Measurements from ENCODE around the gene GLB1L3. TPM values are rescaled to one million over a fixed set of nuclear protein-coding genes. Genes with fewer than 3 reads are reported as not detected.

The GLB1L3 gene
- total and polyA plus RNA-seq, 2 of the 4 experiments (the other 2 are of a cell fraction): not detected

DNA sequence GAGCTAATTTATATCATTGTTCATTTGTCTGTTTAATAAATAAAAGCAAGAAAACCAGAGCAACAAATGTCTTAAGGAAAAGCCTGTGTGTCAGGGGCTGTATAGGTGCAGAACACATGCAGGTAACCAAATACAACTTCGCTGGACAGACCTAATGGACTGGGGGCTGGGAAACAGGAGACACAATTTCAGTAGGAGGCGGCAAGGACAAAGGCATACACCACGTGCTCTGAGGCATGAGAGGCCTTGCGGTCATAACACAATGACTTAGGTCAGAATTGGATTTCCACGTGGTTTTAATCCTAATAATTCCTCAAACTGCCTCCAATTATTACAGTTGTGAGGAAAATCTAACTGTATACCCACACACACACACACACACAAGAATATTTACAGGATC lies 8.7 kb upstream of the GLB1L3 start:
- no peak overlapping the region for H3K23ac ChIP-seq (ENCODE audit: low read depth, low read length)
- no TSS peak for BruUV-seq (replicated peaks)
- DNase-seq: no peak
- H3K9me3 ChIP-seq (ENCODE audit: control insufficient read depth, insufficient read depth, low read length): no peaks in the 10 kb centered on the region
- no peak overlapping the region for H2BK20ac ChIP-seq (ENCODE audit: low read depth, low read length)
- no peaks in the 10 kb centered on the region for H3K9me1 ChIP-seq (ENCODE audit: insufficient read depth, low read length)
- CTCF ChIA-PET: no interaction called here
- H4K8ac ChIP-seq (ENCODE audit: low read depth in 2 of 2, low read length in 2 of 2): no peak overlapping the region
- no peak overlapping the region for H4K91ac ChIP-seq (ENCODE audit: insufficient read depth, low read depth, low read length)
- H4K20me1 ChIP-seq (ENCODE audit: insufficient read depth, low read length): no peaks in the 10 kb centered on the region; the same call in 1 of the 2 replicates
- H3K27me3 ChIP-seq (ENCODE audit: control insufficient read depth, insufficient read depth, low read length): peaks cover 15% of the 10 kb centered on the region; the same call in 1 of the 2 replicates
- H3K18ac ChIP-seq (ENCODE audit: low read depth, low read length): no peak overlapping the region
- ATAC-seq (ENCODE audit: low read depth): no peak
- no peak overlapping the region for H3K14ac ChIP-seq (replicated peaks; ENCODE audit: low read depth, low read length)
- no peaks in the 10 kb centered on the region for H3K79me1 ChIP-seq (ENCODE audit: low read depth in 1 of 2, low read length in 2 of 2)
- H2AK5ac ChIP-seq (ENCODE audit: low read depth, low read length): no peak overlapping the region
- H4K5ac ChIP-seq (ENCODE audit: low read depth, low read length): no peak overlapping the region
- H3K9ac ChIP-seq (ENCODE audit: low read depth, low read length): no peak overlapping the region
- no peak overlapping the region for H2BK120ac ChIP-seq (ENCODE audit: low read depth, low read length)
- H2BK5ac ChIP-seq (ENCODE audit: low read depth, low read length, poor library complexity, severe bottlenecking): no peak overlapping the region
- in situ Hi-C loops (cut with MboI; ENCODE audit: low sequenced_read_pairs) (no loop called here), intact Hi-C loops (cut with micrococcal nuclease) (no loop called here), dilution Hi-C loops (cut with HindIII; ENCODE audit: low sequenced_read_pairs, unreplicated experiment) (no loop called here)
- no peak overlapping the region for H2AK9ac ChIP-seq (replicated peaks; ENCODE audit: low read depth, low read length, poor library complexity)
- H2BK15ac ChIP-seq (ENCODE audit: low read depth, low read length): no peak overlapping the region
- no CpG with 5 or more reads among the region's 5 CpGs for WGBS, 2 experiments (ENCODE audit: extremely low coverage in 2 of 2, insufficient read length in 1 of 2)
- TF ChIP-seq MXI1 (IDR thresholded peaks at IDR 0.05; ENCODE audit: borderline replicate concordance, low read depth, low read length) (no peak), MAFK (IDR thresholded peaks at IDR 0.05; ENCODE audit: low read depth, low read length) (no peak), RAD21 (IDR thresholded peaks at IDR 0.05; ENCODE audit: low read length) (no peak), FOS (IDR thresholded peaks at IDR 0.05; ENCODE audit: low read depth, low read length) (no peak), BHLHE40 (IDR thresholded peaks at IDR 0.05; ENCODE audit: low read depth, low read length) (no peak), RCOR1 (IDR thresholded peaks at IDR 0.05; ENCODE audit: insufficient replicate concordance, low read length) (no peak), SMC3 (IDR thresholded peaks at IDR 0.05; ENCODE audit: low read depth, low read length) (no peak), CEBPB (IDR thresholded peaks at IDR 0.05; ENCODE audit: low read depth, low read length) (no peak)
- TF ChIP-seq, protein P1, sequence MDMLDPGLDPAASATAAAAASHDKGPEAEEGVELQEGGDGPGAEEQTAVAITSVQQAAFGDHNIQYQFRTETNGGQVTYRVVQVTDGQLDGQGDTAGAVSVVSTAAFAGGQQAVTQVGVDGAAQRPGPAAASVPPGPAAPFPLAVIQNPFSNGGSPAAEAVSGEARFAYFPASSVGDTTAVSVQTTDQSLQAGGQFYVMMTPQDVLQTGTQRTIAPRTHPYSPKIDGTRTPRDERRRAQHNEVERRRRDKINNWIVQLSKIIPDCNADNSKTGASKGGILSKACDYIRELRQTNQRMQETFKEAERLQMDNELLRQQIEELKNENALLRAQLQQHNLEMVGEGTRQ (IDR thresholded peaks at IDR 0.05; ENCODE audit: low read depth, low read length): no peak
- TF ChIP-seq, protein P2, sequence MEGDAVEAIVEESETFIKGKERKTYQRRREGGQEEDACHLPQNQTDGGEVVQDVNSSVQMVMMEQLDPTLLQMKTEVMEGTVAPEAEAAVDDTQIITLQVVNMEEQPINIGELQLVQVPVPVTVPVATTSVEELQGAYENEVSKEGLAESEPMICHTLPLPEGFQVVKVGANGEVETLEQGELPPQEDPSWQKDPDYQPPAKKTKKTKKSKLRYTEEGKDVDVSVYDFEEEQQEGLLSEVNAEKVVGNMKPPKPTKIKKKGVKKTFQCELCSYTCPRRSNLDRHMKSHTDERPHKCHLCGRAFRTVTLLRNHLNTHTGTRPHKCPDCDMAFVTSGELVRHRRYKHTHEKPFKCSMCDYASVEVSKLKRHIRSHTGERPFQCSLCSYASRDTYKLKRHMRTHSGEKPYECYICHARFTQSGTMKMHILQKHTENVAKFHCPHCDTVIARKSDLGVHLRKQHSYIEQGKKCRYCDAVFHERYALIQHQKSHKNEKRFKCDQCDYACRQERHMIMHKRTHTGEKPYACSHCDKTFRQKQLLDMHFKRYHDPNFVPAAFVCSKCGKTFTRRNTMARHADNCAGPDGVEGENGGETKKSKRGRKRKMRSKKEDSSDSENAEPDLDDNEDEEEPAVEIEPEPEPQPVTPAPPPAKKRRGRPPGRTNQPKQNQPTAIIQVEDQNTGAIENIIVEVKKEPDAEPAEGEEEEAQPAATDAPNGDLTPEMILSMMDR (conservative IDR thresholded peaks at IDR 0.05; ENCODE audit: low read depth, low read length): no peak
- no peak overlapping the region for H2AFZ ChIP-seq (replicated peaks; ENCODE audit: low read length, poor library complexity)
- H3K56ac ChIP-seq (ENCODE audit: extremely low read depth, insufficient read depth, low read length): no peak overlapping the region
- H3K4ac ChIP-seq (ENCODE audit: low read depth, low read length): no peak overlapping the region
- POLR2A ChIA-PET (ENCODE audit: unreplicated experiment): no interaction called here
- no peak overlapping the region for H3K4me2 ChIP-seq (ENCODE audit: low read depth, low read length)
- peaks cover 12% of the 10 kb centered on the region for H3K36me3 ChIP-seq (ENCODE audit: control insufficient read depth, insufficient read depth, low read length)
- no peak overlapping the region for H3K27ac ChIP-seq (ENCODE audit: insufficient read depth, low read length)
- H3K4me3 ChIP-seq (ENCODE audit: insufficient read depth, low read depth, low read length): no peak overlapping the region
- H3K4me1 ChIP-seq (ENCODE audit: control insufficient read depth, insufficient read depth, low read length): peaks cover 4% of the 10 kb centered on the region

Measured in IMR-90 (cell line).